DND-41 (cell line): ENCODE data around the gene TBX6.

ENCODE experiments used
- EZH2 ChIP-seq: IDR thresholded peaks from 3 replicates; pipeline ENCODE4 v1.6.1; 2012; ENCODE audit warnings: borderline replicate concordance, low read depth, mild to moderate bottlenecking, moderate library complexity, low read length, inconsistent platforms; ENCODE audit not compliant: severe bottlenecking
- TF ChIP-seq, protein P1 (sequence below): IDR thresholded peaks from 2 replicates; pipeline ENCODE4 v1.5.1; 2012; ENCODE audit warnings: borderline replicate concordance, low read length, moderate library complexity, mild to moderate bottlenecking; ENCODE audit not compliant: poor library complexity, severe bottlenecking; ENCODE audit errors: extremely low read depth

DNA sequence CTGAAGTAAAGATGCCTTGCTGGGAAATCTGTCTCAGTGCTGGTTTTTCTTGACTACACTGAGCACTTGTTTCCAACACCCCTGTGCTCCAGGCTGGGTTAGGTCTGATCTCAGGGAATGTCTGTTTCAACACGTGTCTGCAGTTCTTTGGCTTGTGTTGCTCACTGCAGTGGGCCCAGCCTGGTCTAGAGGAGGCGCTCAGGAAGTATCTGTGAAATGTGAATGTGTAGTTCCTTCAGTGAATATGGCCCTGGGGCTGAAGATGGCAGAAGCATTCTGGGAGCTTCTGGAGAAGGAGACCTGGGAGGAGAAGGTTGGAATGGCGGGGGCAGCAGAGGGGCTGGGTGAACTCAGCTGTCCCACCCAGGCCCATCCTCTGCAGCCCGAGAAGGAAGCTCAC, 12.4 kb upstream of the TBX6 start:
- no peak for TF ChIP-seq EZH2
- TF ChIP-seq, protein P1, sequence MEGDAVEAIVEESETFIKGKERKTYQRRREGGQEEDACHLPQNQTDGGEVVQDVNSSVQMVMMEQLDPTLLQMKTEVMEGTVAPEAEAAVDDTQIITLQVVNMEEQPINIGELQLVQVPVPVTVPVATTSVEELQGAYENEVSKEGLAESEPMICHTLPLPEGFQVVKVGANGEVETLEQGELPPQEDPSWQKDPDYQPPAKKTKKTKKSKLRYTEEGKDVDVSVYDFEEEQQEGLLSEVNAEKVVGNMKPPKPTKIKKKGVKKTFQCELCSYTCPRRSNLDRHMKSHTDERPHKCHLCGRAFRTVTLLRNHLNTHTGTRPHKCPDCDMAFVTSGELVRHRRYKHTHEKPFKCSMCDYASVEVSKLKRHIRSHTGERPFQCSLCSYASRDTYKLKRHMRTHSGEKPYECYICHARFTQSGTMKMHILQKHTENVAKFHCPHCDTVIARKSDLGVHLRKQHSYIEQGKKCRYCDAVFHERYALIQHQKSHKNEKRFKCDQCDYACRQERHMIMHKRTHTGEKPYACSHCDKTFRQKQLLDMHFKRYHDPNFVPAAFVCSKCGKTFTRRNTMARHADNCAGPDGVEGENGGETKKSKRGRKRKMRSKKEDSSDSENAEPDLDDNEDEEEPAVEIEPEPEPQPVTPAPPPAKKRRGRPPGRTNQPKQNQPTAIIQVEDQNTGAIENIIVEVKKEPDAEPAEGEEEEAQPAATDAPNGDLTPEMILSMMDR = no peak
